Left renal pelvis (tissue), 4 donors: ENCODE measurements around the gene GDF10. TPM values are rescaled to one million over a fixed set of nuclear protein-coding genes. Genes with fewer than 3 reads are reported as not detected.

Experiments used
- DNase-seq, 4 donors: peaks; one replicate each; pipeline ENCODE4 v3.0.0-alpha.2; 2013; ENCODE audit warnings: low read depth in 4 of 4, low spot score in 3 of 4
- polyA plus RNA-seq, 4 donors: library from polyadenylated mRNA; unstranded; fragments of 120-200 nt; gene quantifications; one replicate each; pipeline ENCODE4 v1.2.1, GENCODE V29; 2013; ENCODE audit not compliant: insufficient read length in 4 of 4

GDF10 gene
- polyA plus RNA-seq, 4 donors: 1.1 to 6.1 (median 2.9) TPM

DNA sequence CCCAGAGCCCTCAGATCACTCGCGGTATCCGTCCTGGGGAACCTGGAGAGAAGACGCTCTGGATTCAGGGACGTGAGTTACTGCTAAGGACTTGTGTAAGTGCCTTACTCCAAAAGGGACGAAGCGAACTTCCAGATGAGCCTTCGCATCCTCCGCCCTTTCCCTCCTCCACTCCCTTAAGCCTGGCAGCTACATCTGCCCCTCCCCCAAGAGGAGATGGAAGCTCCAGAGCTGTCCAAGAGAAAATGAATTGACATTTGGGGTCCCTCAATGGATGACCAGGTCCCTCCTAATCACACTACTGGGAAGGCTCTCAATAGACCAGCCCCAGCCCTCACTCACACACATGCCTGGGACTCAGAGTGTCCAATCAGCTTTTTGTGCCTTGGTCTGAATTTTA is 31.3 kb upstream of the GDF10 start:
- no peak for DNase-seq

DNA sequence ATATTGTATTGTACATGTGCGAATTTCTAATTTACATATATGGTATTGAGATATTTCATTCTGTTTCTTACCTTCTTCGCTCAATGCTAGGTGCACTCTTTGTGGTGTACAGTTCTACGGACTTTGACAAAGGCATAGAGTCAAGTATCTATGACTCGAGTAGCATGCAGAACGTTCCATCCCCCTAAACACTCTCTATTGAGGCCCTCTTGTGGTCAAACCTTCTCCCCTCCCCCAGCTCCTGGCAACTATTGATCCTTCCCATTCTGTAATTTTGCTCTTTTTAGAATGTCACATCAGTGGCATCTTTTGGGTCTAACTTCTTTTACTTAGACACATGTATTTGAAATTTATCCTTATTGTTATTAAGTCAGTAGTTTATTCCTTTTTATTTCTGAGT is 30.7 kb upstream of the GDF10 start:
- DNase-seq: no peak

DNA sequence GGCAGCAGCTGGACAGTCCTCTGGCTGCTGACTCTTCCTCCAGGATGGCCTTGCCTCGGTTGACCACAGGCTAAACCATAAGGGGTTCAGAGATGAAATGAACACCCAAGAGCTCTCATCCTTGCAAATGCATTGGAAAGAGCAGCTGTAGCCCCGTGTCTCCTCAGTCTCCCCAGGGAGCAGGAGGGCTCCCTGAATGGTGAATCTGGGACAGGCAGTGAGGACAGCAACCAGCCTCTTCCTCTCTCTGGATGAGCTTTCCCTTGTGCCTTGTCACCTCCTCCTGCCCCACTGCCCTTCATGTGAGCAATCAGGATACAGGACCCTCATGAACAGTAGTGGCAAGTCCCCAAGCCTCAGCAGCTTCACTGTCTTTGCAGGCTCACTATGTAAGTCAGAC is 23.9 kb upstream of the GDF10 start:
- no peak for DNase-seq

DNA sequence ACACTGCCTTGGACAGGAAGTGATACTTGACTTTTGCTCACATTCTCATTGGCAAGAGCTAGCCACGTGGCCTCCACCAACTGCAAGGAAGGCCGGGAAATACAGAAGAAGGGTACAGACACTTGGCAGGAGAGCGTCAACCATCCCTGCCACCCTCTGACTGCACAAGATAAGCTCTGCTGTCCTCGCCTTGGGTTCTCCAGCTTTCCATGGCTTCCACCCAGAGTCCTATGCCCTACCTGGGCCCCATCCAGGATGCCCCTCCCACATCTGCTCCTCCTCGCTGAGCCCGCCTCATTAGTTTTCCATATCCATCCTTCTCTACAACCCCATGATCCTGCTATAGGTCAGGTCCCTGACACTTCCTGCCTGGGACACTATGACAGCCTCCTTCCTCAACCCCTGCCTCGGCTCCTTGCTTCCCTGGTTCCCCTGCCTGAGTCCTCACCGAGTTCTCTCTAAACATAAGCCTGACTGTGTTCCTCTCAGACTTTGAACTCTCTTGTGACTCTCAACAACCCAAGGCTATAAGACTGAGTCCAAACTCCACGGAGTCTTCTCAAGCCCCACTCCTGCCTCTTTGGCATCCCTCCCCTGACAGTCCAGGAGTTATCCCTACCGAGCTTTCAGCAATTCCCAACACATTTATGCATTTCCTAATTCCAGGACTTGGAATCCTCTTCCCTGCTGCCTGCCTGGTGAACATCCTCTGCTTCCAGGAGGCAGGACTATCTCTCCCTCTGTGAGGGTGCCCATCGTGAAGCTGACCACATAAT is 23.2 kb upstream of the GDF10 start:
- DNase-seq: no peak

DNA sequence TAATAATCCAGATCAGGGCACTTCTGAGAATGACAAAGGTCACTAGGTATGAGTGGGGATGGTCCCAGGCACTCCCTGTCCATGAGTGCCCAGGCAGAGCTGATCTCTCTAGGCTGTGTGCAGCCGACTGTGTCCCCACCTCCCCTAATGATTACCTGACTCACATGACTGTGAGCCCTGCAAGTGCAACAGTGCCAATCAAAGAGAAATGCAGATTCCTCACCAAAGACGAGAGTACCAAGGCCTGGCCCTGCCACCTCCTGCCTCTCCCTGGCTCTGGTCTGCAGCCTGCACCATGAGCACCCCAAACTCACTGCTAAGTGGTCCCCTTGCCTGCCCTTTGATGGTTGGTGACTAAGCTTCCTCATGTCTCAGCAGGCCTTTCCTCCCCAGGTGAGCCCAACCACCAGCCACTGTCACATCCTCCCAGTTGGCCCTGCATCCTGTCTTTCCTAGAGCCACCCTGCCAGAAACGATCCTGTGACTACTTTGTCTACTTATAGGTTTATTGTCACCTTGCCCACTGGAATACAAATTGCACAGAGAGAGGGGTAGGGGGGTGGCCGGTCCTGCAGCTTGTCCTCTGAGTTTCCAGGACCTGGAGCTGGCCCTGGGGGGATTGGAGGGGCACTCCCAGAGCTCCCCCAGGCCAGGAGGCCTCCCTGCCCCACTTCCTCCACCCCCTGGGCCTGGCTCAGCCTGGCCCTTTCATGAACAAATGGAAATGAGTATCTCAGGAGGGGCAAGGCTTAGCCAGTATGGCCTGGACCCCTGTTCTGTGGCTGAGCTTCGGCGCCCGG is 22.4 kb upstream of the GDF10 start:
- DNase-seq: no peak

DNA sequence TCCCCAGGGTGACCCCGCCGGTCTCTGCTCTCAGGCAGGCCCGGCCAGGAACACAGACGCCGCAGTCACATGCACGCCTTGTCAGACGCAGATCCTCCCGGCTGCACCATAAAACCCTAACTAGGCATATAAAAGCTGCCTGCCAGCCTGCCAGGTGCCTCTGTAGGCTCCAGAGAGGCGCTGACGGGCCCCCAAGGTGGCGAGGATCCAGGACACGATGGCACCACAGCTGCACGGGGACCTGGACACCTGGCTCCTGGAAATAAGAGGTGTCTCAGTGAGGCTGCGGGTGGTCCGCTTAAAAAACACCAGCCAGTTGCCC is 21.9 kb upstream of the GDF10 start:
- DNase-seq: no peak

DNA sequence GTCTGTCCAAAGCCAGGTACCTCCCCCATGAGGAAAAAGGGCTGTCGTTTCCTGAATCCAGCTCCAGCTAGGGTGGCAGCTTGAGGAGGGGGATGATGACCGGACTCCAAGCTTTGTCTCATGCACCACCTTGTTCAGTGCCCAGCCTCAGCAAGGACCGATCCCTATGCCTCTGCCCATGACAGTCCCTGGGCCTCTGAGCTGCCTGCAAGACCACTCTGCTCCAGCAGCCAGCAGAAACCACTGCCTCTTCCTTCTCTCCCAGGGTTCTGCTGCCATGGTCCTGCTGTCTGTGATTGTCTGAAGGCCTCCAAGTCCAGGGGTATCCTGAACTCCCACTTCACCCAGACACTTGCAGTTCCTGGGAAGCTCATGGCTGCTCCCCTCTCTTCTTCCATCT is 21.3 kb upstream of the GDF10 start:
- DNase-seq: no peak

DNA sequence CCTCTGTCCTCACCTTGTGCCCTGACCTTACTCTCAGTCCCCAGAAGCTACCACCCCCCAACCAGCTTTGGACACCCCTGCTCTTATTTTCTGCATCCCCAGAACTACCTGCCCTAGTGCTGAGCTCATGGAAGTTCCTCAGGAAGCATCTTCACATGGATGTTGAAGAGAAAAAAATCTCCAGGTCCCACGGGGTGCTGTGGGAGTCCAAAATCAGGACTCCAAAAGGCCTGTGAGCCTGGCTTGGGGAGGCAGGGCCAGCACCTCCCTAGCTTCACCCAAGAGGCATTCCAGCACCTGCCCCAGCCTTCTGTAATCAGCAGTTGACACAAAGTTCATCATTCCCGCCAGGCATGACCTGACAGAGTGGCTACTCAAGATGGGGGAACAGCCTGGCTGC is 20.7 kb upstream of the GDF10 start:
- DNase-seq: no peak

DNA sequence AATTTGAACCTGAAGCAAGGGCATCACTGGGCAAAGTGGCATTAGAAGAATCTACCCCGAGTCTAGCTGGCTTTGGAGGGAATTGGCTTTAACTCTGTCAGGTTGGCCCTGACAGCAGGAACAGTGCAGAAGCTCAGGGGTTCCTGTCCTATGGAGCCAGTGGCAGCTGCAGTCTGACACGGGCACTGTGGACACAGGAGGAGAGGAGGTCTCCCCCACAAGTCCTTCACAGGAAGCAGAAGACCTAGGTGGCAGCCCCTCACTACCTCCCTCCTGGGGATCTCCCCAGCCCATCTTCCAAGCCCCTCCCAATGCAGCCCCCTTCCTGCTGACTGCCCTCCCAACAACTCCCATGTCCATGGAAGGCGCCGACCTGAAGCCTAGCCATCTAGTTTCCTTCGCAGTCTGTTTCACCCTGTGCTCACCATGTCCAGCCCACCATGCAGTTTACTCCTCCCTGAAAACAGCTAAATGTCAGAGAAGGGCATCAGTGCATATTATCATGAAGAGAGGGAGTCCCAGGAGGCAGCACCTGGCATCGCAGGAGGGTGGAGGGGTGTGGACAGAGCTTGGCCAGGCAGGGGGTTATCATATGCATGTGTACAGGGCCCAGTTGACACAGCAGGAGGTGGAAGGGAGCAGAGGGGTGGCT is 17.9 kb upstream of the GDF10 start:
- DNase-seq: no peak

DNA sequence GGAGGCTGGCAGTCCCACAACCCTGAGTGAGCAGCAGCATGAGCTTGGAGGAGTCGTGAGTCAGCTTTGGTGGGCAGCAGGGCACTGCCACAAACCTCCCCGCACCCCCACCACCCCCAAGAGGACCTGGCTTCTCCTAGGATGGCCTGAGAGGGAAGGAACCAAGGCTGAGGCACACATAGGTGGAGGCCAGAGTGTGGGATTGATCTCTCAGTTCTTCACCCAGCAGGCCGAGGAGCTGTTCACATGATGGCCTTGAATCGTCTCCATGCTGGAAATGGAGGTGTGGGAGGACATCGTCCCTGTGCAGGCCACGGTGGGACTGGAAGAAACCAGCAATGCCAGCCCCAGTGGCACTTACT is 17.4 kb upstream of the GDF10 start:
- no peak for DNase-seq

DNA sequence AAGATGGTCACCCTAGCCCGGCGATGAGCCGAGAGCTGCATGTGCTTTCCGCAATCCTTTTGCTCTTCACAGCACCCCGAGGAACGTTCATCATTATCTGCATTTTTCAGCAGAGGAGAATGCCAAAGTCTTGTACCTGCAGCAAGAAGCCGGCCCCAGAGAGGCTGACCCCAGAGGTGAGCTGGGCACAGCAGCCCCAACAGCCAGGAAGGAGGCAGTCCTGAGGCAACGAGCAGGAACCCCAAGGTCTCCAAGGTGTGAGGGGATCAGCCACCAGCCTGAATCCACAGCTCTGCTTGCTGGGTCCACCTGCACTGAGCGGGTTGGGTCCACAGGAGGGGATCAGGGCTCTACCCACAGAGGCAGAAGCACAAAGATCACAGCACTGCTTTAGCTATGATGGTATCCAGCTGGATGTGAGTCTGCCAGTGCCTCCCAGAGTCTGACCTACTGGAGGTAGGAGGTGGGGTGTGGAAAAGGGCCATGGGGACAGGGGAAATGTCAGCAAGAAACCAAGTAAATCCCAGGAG is 16.8 kb upstream of the GDF10 start:
- DNase-seq: no peak

DNA sequence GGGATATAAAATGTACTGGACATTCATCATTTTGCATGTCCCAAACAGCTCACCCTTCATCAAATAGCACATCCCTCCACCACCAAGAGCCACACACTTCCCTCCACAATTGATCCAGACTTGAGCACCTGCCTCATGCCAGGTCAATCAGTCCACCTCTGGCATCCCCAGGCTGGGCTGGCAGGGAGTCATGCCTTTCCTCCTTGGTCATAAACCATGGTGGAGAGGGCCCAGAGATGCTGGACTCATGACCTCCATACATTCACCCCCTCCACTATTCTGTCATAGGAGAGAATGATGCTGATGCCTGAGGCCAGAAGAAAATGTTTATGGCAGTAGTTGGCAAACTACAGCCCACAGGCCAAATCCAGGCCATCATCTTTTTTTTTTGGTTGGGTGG is 16.1 kb upstream of the GDF10 start:
- no peak for DNase-seq

DNA sequence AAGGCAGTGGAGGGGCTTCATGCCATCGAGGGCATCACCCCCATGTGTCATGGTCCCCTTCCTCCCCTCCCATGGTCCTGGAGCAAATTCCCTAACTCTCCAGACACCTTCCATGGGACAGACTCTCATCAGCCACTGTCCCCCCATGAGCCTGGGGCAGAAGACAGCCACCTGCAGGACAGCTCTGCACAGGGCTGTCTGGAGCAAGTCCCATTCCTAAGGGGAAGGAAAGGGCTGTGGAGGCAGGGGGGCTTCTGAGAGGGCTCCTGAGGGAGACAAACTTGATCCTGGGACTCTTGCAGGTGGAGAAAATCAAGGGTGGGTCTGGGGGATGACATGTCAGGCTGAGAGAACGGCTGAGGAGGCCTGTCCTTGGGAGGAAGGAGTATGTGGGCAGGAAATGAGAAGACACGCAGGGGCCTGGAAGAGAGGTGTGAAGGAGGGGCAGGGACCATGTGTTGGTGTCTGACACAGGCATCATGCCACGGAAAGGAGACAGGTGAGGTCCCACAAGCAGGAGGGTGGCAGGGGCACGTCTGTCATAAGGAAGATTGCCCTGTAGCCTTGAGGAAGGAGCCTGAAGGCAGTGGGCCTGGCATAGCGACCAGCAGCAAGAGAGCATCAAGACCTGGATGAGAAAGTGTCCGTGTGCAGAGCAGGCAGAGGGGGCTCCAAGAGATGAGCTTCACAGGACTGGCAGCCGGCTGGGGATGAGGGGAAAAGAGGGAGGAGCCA is 14.4 kb upstream of the GDF10 start:
- DNase-seq: no peak

DNA sequence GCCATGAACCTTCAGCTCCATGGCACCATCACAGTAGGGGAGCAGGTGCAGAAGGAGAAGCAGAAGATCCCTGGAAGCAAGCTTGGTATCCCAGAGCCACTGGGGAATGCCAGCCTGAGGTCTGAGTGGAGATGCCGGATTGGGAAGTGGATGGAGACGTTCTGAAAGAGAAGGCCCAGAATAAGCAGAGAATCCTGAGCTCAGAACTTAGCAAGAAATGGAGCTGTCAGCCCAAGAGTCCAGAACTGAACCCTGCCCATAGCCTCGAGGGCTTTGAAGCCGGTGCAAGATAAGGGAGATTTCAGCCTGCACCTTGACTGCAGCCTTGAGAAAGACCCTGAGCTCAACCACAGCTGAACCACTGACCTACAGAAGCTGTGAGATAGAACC is 13.9 kb upstream of the GDF10 start:
- DNase-seq: no peak

DNA sequence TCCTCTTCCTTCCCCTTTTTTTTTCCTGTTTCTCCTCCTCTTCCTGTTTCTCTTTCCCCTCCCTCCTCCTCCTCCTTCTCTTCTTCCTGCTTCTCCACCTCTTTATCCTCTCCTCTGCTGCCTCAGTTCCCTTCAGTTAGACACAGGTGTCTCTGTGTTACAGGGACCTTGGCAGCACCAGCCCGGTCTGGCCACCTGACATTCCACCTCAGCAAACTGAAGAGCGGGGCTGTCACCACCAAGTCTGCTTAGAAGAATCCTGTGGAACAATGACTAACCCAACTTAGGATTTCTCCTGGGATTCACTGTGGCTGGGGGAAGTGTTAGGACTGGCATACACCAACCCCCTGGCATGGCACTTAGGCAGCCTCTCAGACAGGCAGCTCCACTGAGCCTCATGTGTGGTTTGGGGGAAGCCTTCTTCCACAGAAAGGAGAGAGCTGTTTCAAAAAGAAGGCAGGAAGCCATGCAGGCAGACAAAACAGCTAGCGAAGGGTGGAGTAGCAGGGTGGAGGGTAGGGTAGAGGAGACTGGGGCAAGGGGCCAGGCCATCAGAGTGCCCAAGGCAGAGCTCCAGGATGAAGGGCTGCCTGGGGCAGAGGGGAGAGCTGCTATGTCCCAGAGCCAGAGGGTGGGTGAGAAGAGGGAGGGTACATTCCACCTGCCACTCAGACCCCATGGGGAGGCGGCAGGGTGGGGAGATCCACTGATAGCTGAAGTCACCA is 13.2 kb upstream of the GDF10 start:
- DNase-seq: no peak

DNA sequence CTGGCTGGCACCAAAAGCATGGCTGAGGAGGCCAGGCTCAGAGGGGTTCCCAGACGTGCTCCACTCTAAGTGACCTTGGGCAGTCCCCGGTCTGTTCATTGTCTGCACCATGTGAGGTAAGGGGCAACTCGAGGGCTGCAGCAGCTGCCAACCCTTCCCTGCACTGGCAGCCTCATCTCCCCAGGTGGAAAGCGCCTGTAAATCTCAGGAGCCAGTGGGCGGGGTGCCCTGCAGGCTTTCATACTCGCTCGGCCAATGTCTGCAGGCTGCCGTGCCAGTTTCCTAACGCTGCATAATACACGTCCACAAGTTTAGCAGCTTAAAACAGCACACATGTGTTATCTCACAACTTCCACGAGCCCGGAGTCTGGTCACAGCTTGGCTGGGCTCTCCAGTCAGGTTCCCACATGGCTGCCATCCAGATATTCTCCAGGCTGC is 12.6 kb upstream of the GDF10 start:
- DNase-seq: no peak

DNA sequence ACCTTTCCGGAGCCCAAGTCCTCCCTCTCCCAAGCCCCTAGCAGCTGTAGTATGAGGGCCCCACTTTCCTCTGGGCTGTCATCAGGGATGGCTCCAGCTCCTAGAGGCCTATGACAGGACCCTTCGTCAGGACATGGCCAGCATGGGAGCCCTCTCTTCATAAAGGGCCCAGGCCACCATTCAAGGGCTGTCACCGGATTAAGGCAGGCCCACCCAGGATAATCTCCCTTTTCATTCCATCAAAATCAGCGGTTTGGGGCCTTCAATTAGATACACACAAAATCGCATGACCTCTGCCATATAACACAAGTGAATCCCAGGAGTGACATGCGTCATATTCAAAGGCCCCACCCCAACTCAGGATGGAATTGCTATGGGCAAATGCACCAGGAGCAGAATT is 12.2 kb upstream of the GDF10 start:
- no peak for DNase-seq

DNA sequence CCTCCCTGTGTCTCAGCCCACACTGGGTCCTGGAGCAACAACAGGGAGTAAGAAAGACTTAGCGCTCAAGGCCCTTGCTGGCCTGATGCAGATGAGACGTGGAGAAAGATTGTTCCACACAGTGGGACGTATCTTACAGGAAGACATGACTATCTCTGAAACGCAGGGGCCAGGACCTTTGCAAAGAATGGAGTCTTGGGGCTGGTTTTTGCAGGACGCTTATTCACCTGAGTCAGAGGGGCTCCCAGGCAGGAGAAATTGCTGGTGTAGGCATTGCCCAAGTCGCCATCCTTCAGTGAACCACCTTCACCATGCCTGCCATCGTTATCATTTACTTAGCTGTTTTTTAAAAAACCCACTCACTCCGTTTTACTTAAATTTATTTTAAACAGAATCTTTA is 11.8 kb upstream of the GDF10 start:
- no peak for DNase-seq

DNA sequence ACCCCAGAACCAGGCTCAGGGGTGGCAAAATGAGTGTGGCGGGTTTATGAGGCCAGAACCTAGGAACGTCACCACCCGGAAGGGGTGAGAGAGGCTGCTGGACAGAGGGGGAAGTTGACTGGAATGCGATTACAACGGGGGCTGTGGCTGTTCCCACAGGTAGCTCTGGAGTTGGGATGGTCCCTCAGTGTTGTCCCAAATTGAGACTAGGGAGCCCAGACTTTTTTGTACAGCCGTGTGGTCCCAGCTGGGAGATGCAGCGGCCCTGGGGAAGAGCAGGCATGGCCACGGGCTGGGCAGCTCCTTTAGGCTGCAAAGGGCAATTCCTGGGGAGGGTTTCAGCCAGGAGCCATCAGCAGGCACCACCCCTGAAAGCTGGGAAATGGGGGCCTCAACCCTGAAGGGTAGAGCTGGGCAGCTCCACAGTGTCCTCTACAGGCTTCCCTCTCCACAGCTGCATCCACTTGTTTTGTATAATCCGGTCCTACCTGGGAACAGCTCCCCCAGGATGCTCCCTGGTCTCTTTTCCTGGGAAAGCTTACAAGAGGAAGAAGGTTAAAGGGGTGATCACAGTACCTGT is 11.0 kb upstream of the GDF10 start:
- no peak for DNase-seq

DNA sequence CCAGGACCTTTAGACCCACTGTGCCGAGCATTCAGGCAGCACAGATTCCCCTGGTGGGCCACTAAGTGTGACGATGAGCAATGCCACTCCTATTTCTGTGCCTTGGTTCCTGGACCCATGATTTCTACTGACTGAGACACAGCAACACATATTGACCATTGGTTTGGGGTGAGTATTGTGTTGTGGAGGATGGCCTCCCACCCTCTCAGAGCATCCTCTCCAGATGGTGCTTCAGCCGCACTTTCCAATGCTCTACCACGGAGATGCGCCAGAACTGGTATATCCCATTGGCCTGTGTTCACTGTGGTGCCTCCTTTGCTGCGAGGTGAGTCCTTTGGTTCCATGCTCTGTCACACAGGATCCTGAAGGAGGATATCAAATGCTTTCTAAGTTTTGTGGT is 10.1 kb upstream of the GDF10 start:
- no peak for DNase-seq
